ENCODE results near the gene MINDY4.

Gene MINDY4

DNA sequence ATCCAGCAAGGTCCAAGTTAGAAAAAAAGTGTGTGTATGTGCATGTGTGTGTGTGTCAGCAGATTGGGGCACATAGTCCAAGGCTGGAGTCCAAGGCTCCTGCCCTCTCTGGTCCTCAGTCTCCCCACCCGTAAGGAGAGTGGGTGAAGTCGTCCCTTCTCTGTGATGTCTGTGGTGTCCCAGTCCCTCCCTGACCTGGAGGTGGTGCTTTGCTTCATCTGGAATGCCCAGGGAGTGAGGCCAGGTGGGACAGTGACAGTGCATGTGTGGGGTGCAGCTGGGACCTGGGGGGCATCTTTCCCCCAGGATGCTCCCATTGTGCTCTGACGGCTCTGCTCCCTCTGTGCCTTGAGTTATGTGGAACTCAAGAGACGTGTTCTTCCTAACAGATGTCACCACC, 158.5 kb downstream of the MINDY4 start:
- H3K4me3 ChIP-seq (replicated peaks; ENCODE audit: insufficient read depth, low read length) = no peak overlapping the region
- H3K27ac ChIP-seq (replicated peaks) = no peak overlapping the region
- no peaks in the 10 kb centered on the region for H3K27me3 ChIP-seq (ENCODE audit: insufficient read depth, poor library complexity, severe bottlenecking)
- TF ChIP-seq REST (IDR thresholded peaks at IDR 0.05; ENCODE audit: insufficient replicate concordance, low read depth) (no peak), POLR2AphosphoS5 (IDR thresholded peaks at IDR 0.05; ENCODE audit: low read depth) (no peak), SPI1 (IDR thresholded peaks at IDR 0.05; ENCODE audit: borderline replicate concordance, low read depth) (no peak), GABPA (IDR thresholded peaks at IDR 0.05; ENCODE audit: low read depth) (no peak)
- TF ChIP-seq, protein P1, sequence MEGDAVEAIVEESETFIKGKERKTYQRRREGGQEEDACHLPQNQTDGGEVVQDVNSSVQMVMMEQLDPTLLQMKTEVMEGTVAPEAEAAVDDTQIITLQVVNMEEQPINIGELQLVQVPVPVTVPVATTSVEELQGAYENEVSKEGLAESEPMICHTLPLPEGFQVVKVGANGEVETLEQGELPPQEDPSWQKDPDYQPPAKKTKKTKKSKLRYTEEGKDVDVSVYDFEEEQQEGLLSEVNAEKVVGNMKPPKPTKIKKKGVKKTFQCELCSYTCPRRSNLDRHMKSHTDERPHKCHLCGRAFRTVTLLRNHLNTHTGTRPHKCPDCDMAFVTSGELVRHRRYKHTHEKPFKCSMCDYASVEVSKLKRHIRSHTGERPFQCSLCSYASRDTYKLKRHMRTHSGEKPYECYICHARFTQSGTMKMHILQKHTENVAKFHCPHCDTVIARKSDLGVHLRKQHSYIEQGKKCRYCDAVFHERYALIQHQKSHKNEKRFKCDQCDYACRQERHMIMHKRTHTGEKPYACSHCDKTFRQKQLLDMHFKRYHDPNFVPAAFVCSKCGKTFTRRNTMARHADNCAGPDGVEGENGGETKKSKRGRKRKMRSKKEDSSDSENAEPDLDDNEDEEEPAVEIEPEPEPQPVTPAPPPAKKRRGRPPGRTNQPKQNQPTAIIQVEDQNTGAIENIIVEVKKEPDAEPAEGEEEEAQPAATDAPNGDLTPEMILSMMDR (IDR thresholded peaks at IDR 0.05; ENCODE audit: insufficient read depth, low read length) = no peak
- DNase-seq (ENCODE audit: low read depth in 1 of 2, low spot score in 1 of 2) = no peak

GRCh38 chr7:30930621-30931020, 159.4 kb downstream of the MINDY4 start:
- no peak overlapping the region for H3K27ac ChIP-seq (replicated peaks)
- no peak for DNase-seq (ENCODE audit: low read depth in 1 of 2, low spot score in 1 of 2)
- no peaks in the 10 kb centered on the region for H3K27me3 ChIP-seq (ENCODE audit: insufficient read depth, poor library complexity, severe bottlenecking)
- no peak overlapping the region for H3K4me3 ChIP-seq (replicated peaks; ENCODE audit: insufficient read depth, low read length)
- TF ChIP-seq, protein P1 (IDR thresholded peaks at IDR 0.05; ENCODE audit: insufficient read depth, low read length) = no peak
- no peak for TF ChIP-seq REST (IDR thresholded peaks at IDR 0.05; ENCODE audit: insufficient replicate concordance, low read depth)
- no peak for TF ChIP-seq SPI1 (IDR thresholded peaks at IDR 0.05; ENCODE audit: borderline replicate concordance, low read depth)
- no peak for TF ChIP-seq GABPA (IDR thresholded peaks at IDR 0.05; ENCODE audit: low read depth)
- TF ChIP-seq POLR2AphosphoS5 (IDR thresholded peaks at IDR 0.05; ENCODE audit: low read depth) = no peak

DNA sequence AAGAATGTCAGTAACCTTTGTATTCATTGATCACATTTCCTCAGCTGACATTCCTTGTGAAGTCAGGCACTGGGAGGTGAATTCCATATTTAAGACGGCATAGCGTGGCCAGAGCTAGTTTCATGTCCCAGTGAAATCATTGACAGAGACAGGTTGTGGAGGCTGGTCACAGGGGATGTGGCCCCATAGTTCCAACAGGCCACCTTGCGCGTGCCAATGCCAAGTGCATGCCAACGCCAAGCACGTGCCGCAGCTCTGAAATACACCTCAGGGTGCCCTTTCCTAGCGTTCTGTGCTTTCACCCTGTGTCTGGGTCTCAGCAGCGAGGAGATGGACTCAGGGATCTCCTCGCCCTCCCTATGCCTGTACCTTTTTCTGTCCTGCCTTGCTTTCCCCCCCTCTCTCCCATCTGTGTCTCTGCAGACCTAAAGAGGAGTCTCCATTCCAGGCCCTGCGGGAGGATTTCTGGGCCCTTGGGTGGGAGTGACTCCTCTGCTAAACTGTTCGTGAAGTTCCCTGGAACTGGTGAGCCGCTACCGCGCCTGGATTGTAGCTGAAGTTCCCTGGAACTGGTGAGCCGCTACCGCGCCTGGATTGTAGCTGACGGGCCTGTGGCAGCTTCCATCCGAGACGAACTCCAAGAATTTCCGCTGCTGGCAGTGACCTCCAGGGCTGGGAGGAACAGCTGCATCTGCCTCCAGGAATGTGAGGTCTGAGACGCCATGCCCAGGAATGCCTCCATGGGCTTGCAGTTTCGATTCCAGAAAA, 160.1 kb downstream of the MINDY4 start:
- TF ChIP-seq GABPA (IDR thresholded peaks at IDR 0.05; ENCODE audit: low read depth) = no peak
- no peak for TF ChIP-seq POLR2AphosphoS5 (IDR thresholded peaks at IDR 0.05; ENCODE audit: low read depth)
- TF ChIP-seq REST (IDR thresholded peaks at IDR 0.05; ENCODE audit: insufficient replicate concordance, low read depth) = no peak
- TF ChIP-seq, protein P1 (IDR thresholded peaks at IDR 0.05; ENCODE audit: insufficient read depth, low read length) = no peak
- TF ChIP-seq SPI1 (IDR thresholded peaks at IDR 0.05; ENCODE audit: borderline replicate concordance, low read depth) = no peak
- Histone ChIP-seq H3K27ac (replicated peaks) (no peak overlapping the region), H3K27me3 (ENCODE audit: insufficient read depth, poor library complexity, severe bottlenecking) (no peaks in the 10 kb centered on the region), H3K4me3 (replicated peaks; ENCODE audit: insufficient read depth, low read length) (no peak overlapping the region)
- no peak for DNase-seq (ENCODE audit: low read depth in 1 of 2, low spot score in 1 of 2)

All from HL-60 (cell line).